Mucosa of rectum (tissue), 2 donors: ENCODE measurements around the gene HSPA12A.
A peak's percentile ranks its signal among the peaks of the same experiment; 100 is the strongest.

Experiments used
- H3K27ac ChIP-seq, 2 donors: one replicate each; pipeline ENCODE4 v1.7.0; 2013; ENCODE audit warnings: inconsistent platforms in 2 of 2, low read depth in 2 of 2, low read length in 2 of 2
- H3K27me3 ChIP-seq, 2 donors: one replicate each; pipeline ENCODE4 v1.7.0; 2013; ENCODE audit warnings: low read length in 2 of 2; ENCODE audit not compliant: control insufficient read depth in 2 of 2, insufficient read depth in 2 of 2
- H3K36me3 ChIP-seq, 2 donors: one replicate each; pipeline ENCODE4 v1.7.0; 2013; ENCODE audit warnings: low read length in 2 of 2; ENCODE audit not compliant: control insufficient read depth in 2 of 2, insufficient read depth in 2 of 2
- H3K4me1 ChIP-seq, 2 donors: one replicate each; pipeline ENCODE4 v1.7.0; 2013; ENCODE audit warnings: low read length in 2 of 2, mild to moderate bottlenecking in 1 of 2; ENCODE audit not compliant: control insufficient read depth in 2 of 2, insufficient read depth in 2 of 2
- H3K4me3 ChIP-seq, 2 donors: one replicate each; pipeline ENCODE4 v1.7.0; 2013; ENCODE audit warnings: low read length in 2 of 2
- H3K9ac ChIP-seq, 2 donors: one replicate each; pipeline ENCODE4 v1.7.0; 2013; ENCODE audit warnings: low read length in 2 of 2, low read depth in 1 of 2, mild to moderate bottlenecking in 1 of 2
- H3K9me3 ChIP-seq, 2 donors: one replicate each; pipeline ENCODE4 v1.7.0; 2013; ENCODE audit warnings: low read length in 2 of 2; ENCODE audit not compliant: control insufficient read depth in 2 of 2
- donor health status: healthy.
- donor health status: Normal muscosa, but diverticular disease.

The HSPA12A gene

DNA sequence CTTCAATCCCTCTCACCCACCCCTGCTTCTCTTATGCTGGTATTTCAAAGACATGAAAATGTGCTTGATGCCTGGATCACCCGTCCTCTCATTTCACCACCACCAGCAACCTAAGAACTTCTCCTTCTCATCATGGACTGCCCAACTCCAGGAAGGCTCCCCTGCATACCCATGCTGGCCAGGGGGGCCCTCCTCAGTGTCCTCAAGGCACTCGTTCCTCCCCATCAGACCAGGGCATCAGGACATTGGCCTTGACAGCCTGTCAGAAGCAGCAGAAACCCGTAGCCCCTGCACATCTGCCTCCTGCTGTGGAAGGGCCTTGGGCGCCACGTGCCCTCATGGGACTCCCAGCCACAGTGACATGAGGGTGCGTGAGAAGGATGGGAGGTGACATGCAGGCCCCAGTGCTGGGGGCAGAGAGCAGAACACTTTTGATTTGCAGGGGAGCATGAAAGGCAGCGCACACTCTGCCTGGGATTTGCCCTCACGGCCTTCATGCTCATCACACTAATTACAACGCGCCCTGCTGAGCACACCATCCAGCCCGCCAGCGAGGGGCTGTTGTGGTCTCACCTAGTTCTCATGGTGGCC lies 1.9 kb upstream of the HSPA12A start:
- no peak overlapping the region for H3K9ac ChIP-seq
- no peak overlapping the region for H3K4me3 ChIP-seq
- H3K27me3 ChIP-seq, result peaks cover 13 to 14% of the 10 kb centered on the region in 2 donors
- H3K36me3 ChIP-seq, result no peaks in the 10 kb centered on the region
- H3K27ac ChIP-seq, result no peak overlapping the region
- no peaks in the 10 kb centered on the region for H3K9me3 ChIP-seq
- H3K4me1 ChIP-seq, result peaks cover 0 to 5% of the 10 kb centered on the region in 2 donors

DNA sequence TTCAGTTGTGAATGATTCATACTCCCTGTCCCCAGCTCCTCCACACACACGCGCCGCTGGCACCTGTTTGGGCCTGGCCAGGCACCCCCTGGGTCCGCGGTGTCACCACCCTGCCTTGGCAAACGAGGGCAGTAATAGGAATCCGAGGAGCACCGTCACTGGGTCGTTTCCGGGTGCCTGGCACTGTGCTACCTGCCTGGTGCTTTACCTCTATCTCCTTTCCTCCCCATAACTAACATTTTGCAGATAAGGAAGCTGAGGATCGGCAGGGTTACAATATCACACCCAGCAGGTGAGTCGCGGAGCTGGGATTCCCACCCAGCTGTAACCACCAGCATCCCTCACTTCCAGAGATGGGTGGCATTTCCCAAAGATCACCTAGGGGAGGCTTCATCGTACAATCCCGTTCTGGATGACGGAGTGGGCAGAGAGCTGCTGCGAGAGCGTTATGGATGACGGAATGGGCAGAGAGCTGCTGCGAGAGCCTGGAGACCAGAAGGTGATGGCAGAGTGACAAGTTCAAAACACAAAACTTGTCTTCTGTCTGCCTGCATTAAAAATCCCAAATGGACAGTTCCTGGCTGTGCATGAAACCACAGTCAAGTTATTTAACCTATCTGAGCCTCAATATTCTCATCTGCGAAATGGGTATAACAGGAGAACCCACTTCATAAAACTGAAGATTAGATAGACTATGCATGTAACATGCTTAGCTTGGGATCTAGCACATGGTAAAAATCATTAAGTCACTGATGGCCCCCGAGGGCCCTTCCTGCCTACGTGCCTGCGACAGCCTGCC lies 1.1 kb upstream of the HSPA12A start:
- H3K27me3 ChIP-seq, result peaks cover 13 to 14% of the 10 kb centered on the region in 2 donors
- peak overlapping the region in 1 of 2 donors; percentile 75 for H3K9ac ChIP-seq
- H3K27ac ChIP-seq, result peak overlapping the region in 1 of 2 donors; percentile 68
- peaks cover 0 to 5% of the 10 kb centered on the region in 2 donors for H3K4me1 ChIP-seq
- peak overlapping the region; percentile 65 for H3K4me3 ChIP-seq
- no peaks in the 10 kb centered on the region for H3K36me3 ChIP-seq
- no peaks in the 10 kb centered on the region for H3K9me3 ChIP-seq

GRCh38 chr10:116741391-116742351 lies 695 bp downstream of the HSPA12A start:
- Histone ChIP-seq H3K36me3 (no peaks in the 10 kb centered on the region), H3K4me1 (peaks cover 0 to 5% of the 10 kb centered on the region in 2 donors), H3K27me3 (peaks cover 13 to 14% of the 10 kb centered on the region in 2 donors), H3K27ac (peak overlapping the region in 1 of 2 donors; percentile 23), H3K9me3 (no peaks in the 10 kb centered on the region), H3K4me3 (peak overlapping the region; percentile 56 to 65), H3K9ac (peak overlapping the region in 1 of 2 donors; percentile 44)

- peaks cover 13 to 15% of the 10 kb centered on the region in 2 donors for H3K27me3 ChIP-seq
- H3K36me3 ChIP-seq, result no peaks in the 10 kb centered on the region
- H3K4me1 ChIP-seq, result peaks cover 0 to 5% of the 10 kb centered on the region in 2 donors
- H3K4me3 ChIP-seq, result peak overlapping the region; percentile 56 to 65
- no peak overlapping the region for H3K27ac ChIP-seq
- peak overlapping the region in 1 of 2 donors; percentile 29 for H3K9ac ChIP-seq
- no peaks in the 10 kb centered on the region for H3K9me3 ChIP-seq
Measured at GRCh38 chr10:116740971-116741370, 1.4 kb downstream of the HSPA12A start.

- H3K27me3 ChIP-seq, result peaks cover 13% of the 10 kb centered on the region in 2 donors
- peaks cover 0 to 4% of the 10 kb centered on the region in 2 donors for H3K4me1 ChIP-seq
- H3K9me3 ChIP-seq, result no peaks in the 10 kb centered on the region
- no peak overlapping the region for H3K27ac ChIP-seq
- no peaks in the 10 kb centered on the region for H3K36me3 ChIP-seq
- no peak overlapping the region for H3K9ac ChIP-seq
- H3K4me3 ChIP-seq, result no peak overlapping the region
Measured at GRCh38 chr10:116738339-116738738, 4.0 kb downstream of the HSPA12A start.

DNA sequence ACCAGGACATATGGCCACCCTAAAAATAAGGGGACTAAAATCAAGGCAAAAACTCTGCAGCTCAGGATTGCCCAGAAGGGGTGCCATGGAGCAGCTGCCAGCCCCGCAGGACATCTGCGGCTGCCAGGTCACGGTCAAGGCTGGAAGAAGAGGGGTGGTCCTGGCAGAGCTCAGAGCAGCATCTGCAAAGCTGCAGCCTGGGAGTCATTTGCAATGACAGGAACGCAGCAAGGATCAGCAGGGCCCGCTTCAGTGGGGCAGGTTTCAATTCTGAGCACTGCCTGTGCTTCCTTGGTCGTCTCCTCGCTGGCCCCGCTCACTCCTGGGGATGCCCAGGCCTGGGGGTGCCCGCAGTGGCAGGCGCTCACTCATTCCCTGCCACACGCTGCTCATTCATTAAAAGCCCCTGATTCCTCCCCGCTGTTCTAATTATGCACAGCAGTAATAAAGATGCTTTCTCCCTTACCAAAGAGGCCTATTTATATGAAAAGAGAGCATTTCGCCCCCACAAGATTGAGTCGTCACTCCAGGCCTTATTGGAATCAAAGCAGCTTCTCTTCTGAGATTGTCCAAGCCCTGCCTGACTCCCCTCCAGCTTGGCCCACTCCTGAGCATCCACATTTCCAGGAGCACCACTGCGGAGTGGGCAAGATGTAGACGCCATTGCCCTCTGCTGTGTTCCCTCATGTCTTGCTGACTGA lies 4.6 kb downstream of the HSPA12A start:
- no peaks in the 10 kb centered on the region for H3K4me1 ChIP-seq
- no peak overlapping the region for H3K9ac ChIP-seq

GRCh38 chr10:116733566-116733965 lies 8.8 kb downstream of the HSPA12A start:
- H3K9ac ChIP-seq, result no peak overlapping the region
- no peak overlapping the region for H3K27ac ChIP-seq
- H3K27me3 ChIP-seq, result peaks cover 0 to 2% of the 10 kb centered on the region in 2 donors
- H3K36me3 ChIP-seq, result no peaks in the 10 kb centered on the region
- H3K4me1 ChIP-seq, result no peaks in the 10 kb centered on the region
- H3K4me3 ChIP-seq, result no peak overlapping the region
- no peaks in the 10 kb centered on the region for H3K9me3 ChIP-seq

More for the DNA sequence above, 4.6 kb downstream of the HSPA12A start:
- H3K27me3 ChIP-seq, result peaks cover 12 to 13% of the 10 kb centered on the region in 2 donors
- H3K9me3 ChIP-seq, result no peaks in the 10 kb centered on the region
- H3K4me3 ChIP-seq, result no peak overlapping the region
- H3K27ac ChIP-seq, result no peak overlapping the region
- H3K36me3 ChIP-seq, result no peaks in the 10 kb centered on the region

DNA sequence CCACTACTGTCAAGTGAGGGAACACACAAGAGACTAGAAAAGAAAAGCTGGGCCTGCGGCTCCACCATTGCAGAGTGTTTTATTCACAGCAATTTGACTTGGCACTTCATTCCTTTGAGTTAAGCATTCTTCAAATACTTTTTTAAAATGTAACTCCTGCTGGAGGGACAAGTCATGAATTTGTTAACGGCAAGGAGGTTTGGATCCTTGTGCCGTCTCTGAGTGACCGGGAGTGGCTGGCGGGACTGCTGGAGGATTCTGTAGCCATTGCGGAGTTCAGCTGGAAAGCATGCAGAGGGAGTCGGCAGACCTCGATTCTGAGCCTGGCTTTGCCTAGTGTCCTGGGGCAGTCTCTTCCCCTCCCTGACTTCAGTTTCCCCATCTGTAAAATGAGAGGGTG lies 9.8 kb downstream of the HSPA12A start:
- Histone ChIP-seq H3K36me3 (no peaks in the 10 kb centered on the region), H3K27ac (no peak overlapping the region)

GRCh38 chr10:116730464-116731260 lies 11.7 kb downstream of the HSPA12A start:
- Histone ChIP-seq H3K4me3 (no peak overlapping the region), H3K36me3 (no peaks in the 10 kb centered on the region), H3K27ac (no peak overlapping the region), H3K9me3 (no peaks in the 10 kb centered on the region), H3K27me3 (no peaks in the 10 kb centered on the region), H3K4me1 (no peaks in the 10 kb centered on the region), H3K9ac (no peak overlapping the region)

More for the DNA sequence above, 9.8 kb downstream of the HSPA12A start:
- Histone ChIP-seq H3K4me1 (no peaks in the 10 kb centered on the region), H3K9me3 (no peaks in the 10 kb centered on the region), H3K27me3 (peaks cover 0 to 2% of the 10 kb centered on the region in 2 donors), H3K9ac (no peak overlapping the region), H3K4me3 (no peak overlapping the region)
